ENCODE data around the gene NEURL4. TPM values are rescaled to one million over a fixed set of nuclear protein-coding genes. Genes with fewer than 3 reads are reported as not detected.
A peak's percentile ranks its signal among the peaks of the same experiment; 100 is the strongest.

NEURL4 gene
- polyA plus RNA-seq, 1 of the 3 experiments (the other 2 are of a cell fraction) = 22.1 TPM

- peak; percentile 22 for DNase-seq
- TF ChIP-seq FOXM1 (IDR thresholded peaks at IDR 0.05; ENCODE audit: low read depth) (no peak), SIN3A (IDR thresholded peaks at IDR 0.05; ENCODE audit: borderline replicate concordance, low read depth, low read length) (no peak), MAX (IDR thresholded peaks at IDR 0.05; ENCODE audit: low read depth) (no peak), USF1 (IDR thresholded peaks at IDR 0.05; ENCODE audit: borderline replicate concordance, low read depth) (no peak), EP300 (IDR thresholded peaks at IDR 0.05; ENCODE audit: borderline replicate concordance in 1 of 2, low read depth in 1 of 2, low read length in 1 of 2) (no peak)
- H3K9me2 ChIP-seq = no peaks in the 10 kb centered on the region
These were observed 36.0 kb downstream of the NEURL4 start for GRCh38 chr17:7293159-7293558.

GRCh38 chr17:7292729-7293128, 36.4 kb downstream of the NEURL4 start:
- ChIA-PET POLR2A (interaction anchor here (0.7 kb wide), 1 partner anchor 54 kb away, joined by 3 read pairs; no protein-coding TSS in a partner anchor), CTCF (interaction anchor here (0.7 to 3.5 kb wide), 4 partner anchors 11 to 247 kb away, joined by 3 to 34 read pairs (median 6); partner anchors contain the start of gene SLC2A4)
- peak; percentile 35 for DNase-seq
- H3K9me2 ChIP-seq = no peaks in the 10 kb centered on the region
- TF ChIP-seq RAD21 (IDR thresholded peaks at IDR 0.05; ENCODE audit: low read length) (no peak), ZBTB33 (IDR thresholded peaks at IDR 0.05; ENCODE audit: borderline replicate concordance, low read depth) (no peak), MXI1 (IDR thresholded peaks at IDR 0.05; ENCODE audit: low read depth, low read length) (no peak), CHD2 (IDR thresholded peaks at IDR 0.05; ENCODE audit: low read length, partially characterized antibody) (no peak), GABPA (IDR thresholded peaks at IDR 0.05; ENCODE audit: low read depth) (no peak), JUND (IDR thresholded peaks at IDR 0.05) (no peak), USF1 (IDR thresholded peaks at IDR 0.05; ENCODE audit: borderline replicate concordance, low read depth) (no peak), SMC3 (IDR thresholded peaks at IDR 0.05; ENCODE audit: low read depth, low read length) (no peak)
- H3K36me3 ChIP-seq (replicated peaks in 1 of 2; ENCODE audit: control insufficient read depth in 1 of 2, insufficient read depth in 2 of 2, low read length in 1 of 2) = no peaks in the 10 kb centered on the region
- no peak overlapping the region for H3K4me3 ChIP-seq (ENCODE audit: low read depth in 2 of 2, low read length in 1 of 2)
- H3K79me2 ChIP-seq (ENCODE audit: insufficient read depth) = no peaks in the 10 kb centered on the region
- H3K9ac ChIP-seq = no peak overlapping the region
- peaks cover 28% of the 10 kb centered on the region; the same call in 1 of the 2 replicates for H3K27me3 ChIP-seq (ENCODE audit: insufficient read depth)
- H3K9me3 ChIP-seq = no peaks in the 10 kb centered on the region
- no peak overlapping the region for H3K27ac ChIP-seq (ENCODE audit: low read depth in 2 of 2, low read length in 1 of 2)
- H3K4me1 ChIP-seq (ENCODE audit: control insufficient read depth in 1 of 2, insufficient read depth in 2 of 2, low read depth in 1 of 2, low read length in 1 of 2) = peaks cover 3 to 8% of the 10 kb centered on the region in 2 experiments; a peak in 1 of 4 replicates
- H3F3A ChIP-seq (replicated peaks; ENCODE audit: insufficient read depth) = peaks cover 15% of the 10 kb centered on the region
- WGBS (ENCODE audit: low lambda C conversion rate) = 37% methylated on average over 5 of the region's 6 CpGs
- H3K4me2 ChIP-seq = no peak overlapping the region
- H4K20me1 ChIP-seq (ENCODE audit: insufficient read depth) = no peaks in the 10 kb centered on the region
- H2AFZ ChIP-seq (ENCODE audit: low read depth) = no peak overlapping the region

More at GRCh38 chr17:7293159-7293558, 36.0 kb downstream of the NEURL4 start:
- H3K36me3 ChIP-seq (replicated peaks in 1 of 2; ENCODE audit: control insufficient read depth in 1 of 2, insufficient read depth in 2 of 2, low read length in 1 of 2) = no peaks in the 10 kb centered on the region
- no peak overlapping the region for H3K4me3 ChIP-seq (ENCODE audit: low read depth in 2 of 2, low read length in 1 of 2)
- no peak overlapping the region for H2AFZ ChIP-seq (ENCODE audit: low read depth)
- no peak overlapping the region for H3K4me2 ChIP-seq
- peaks cover 3 to 8% of the 10 kb centered on the region in 2 experiments; a peak in 1 of 4 replicates for H3K4me1 ChIP-seq (ENCODE audit: control insufficient read depth in 1 of 2, insufficient read depth in 2 of 2, low read depth in 1 of 2, low read length in 1 of 2)
- H3K9ac ChIP-seq = no peak overlapping the region
- no peaks in the 10 kb centered on the region for H3K79me2 ChIP-seq (ENCODE audit: insufficient read depth)
- peaks cover 24% of the 10 kb centered on the region; the same call in 1 of the 2 replicates for H3K27me3 ChIP-seq (ENCODE audit: insufficient read depth)
- no peak overlapping the region for H3K27ac ChIP-seq (ENCODE audit: low read depth in 2 of 2, low read length in 1 of 2)
- WGBS (ENCODE audit: low lambda C conversion rate) = 72% methylated on average over 8 of the region's 11 CpGs
- H4K20me1 ChIP-seq (ENCODE audit: insufficient read depth) = no peaks in the 10 kb centered on the region
- ChIA-PET CTCF (interaction anchor here (0.7 to 3.5 kb wide), 5 partner anchors 11 to 272 kb away, joined by 3 to 34 read pairs (median 3); partner anchors contain the start of gene SLC2A4), POLR2A (interaction anchor here (0.7 kb wide), 1 partner anchor 55 kb away, joined by 3 read pairs; no protein-coding TSS in a partner anchor)
- no peaks in the 10 kb centered on the region for H3K9me3 ChIP-seq
- H3F3A ChIP-seq (replicated peaks; ENCODE audit: insufficient read depth) = peaks cover 15% of the 10 kb centered on the region

Measured in SK-N-SH (cell line).